Cardiac fibroblast (primary cell): ENCODE results near the gene SLC38A6.

Experiments used
- DNase-seq, 2 donors: peaks; one replicate each; pipeline versions ENCODE4 v3.0.0 to v3.0.0-alpha.2; 2010; ENCODE audit warnings: low read depth in 2 of 2
- H3K4me3 ChIP-seq, 2 donors: replicated peaks in 1 of 2; 1 replicate in 1 of 2; 2 replicates in 1 of 2; pipeline ENCODE4 v1.5.1; 2011; ENCODE audit warnings: low read depth in 2 of 2, low read length in 2 of 2, mild to moderate bottlenecking in 2 of 2, moderate library complexity in 1 of 2
- CTCF ChIP-seq: IDR thresholded peaks from one replicate; pipeline ENCODE4 v1.5.1; 2011; ENCODE audit warnings: low read depth, mild to moderate bottlenecking, low read length, inconsistent platforms

The SLC38A6 gene

DNA sequence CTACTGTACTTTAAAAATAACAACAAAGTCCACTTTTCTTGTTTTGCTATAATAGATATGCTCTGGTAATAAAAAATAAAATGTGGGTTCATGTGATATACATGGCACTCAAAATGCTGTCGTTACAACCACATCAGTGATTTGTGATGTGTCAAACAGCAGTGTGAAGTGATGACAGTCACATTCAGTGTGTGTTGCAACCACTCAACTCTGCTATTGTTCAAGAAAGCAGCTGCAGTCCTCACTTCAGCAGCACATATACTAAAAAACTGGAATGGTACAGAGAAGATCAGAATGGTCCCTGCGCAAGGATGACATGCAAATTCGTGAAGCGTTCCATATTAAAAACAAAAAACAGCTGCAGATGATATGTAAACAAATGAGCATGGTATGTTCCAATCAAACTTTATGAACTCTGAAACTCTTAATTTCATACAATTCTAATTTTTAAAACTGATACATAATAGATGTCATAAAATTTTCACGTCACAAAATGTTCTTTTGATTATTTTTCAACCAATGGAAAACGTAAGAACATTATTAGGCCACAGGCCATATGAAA lies 6.9 kb upstream of the SLC38A6 start:
- DNase-seq: peak in 1 of 2 donors; percentile 15
- TF ChIP-seq CTCF: no peak
- H3K4me3 ChIP-seq: no peak overlapping the region

- H3K4me3 ChIP-seq: no peak overlapping the region
- TF ChIP-seq CTCF: no peak
- no peak for DNase-seq
Measured at GRCh38 chr14:60975551-60975950, 5.5 kb upstream of the SLC38A6 start.

DNA sequence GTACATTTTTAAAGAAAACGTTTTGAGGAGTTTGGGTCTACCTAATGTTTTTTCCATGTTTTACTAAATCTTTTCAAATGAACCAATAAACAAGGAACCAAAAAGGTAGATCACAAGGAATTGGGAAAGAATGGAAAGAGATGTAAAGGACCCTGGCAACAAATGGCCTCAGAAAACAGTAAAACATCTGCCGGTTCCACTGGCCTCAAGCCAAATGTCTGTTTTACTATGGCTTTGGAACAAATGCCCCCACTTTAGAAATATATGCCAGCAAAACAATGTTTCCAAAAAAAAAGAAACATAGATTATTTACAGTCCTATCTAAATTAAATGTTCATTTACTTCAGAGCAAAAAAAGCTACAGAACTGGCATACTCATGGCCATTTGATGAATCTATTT lies 3.2 kb upstream of the SLC38A6 start:
- peak; percentile 4 to 11 for DNase-seq
- no peak overlapping the region for H3K4me3 ChIP-seq
- no peak for TF ChIP-seq CTCF

GRCh38 chr14:60981633-60982455 lies 799 bp downstream of the SLC38A6 start:
- no peak for TF ChIP-seq CTCF
- DNase-seq: peak; percentile 81 to 90
- peak overlapping the region; percentile 83 to 88 for H3K4me3 ChIP-seq

GRCh38 chr14:60984196-60984595 lies 3.2 kb downstream of the SLC38A6 start:
- TF ChIP-seq CTCF: no peak
- DNase-seq: no peak
- H3K4me3 ChIP-seq: no peak overlapping the region

DNA sequence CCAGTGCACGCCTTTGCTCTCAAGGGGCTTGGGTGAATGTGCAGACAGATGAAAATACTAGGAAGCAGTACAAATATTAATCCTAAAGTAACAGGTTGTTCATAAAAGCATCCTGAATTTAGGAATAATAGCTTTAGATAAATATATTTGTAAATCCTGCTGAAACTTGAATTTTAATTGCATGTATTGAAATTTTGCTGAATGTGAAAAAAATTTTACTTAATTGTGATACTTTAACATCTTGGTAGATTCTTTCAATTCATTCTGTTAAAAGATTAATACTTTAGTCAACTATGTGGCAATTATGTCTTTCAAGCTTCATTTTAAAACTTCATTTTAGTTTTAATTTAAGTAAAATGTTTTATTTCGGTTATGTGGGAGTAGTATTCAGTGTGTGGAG lies 5.5 kb downstream of the SLC38A6 start:
- no peak for TF ChIP-seq CTCF
- no peak for DNase-seq
- no peak overlapping the region for H3K4me3 ChIP-seq
